Tibial nerve (tissue), 4 donors: ENCODE results near the gene TMEM250.

Source experiments
- CTCF ChIP-seq, 5 experiments: fragments of 200-600 bp in 3 of 5; fragments of 450-650 bp in 2 of 5; sonication (generic) in 3 of 5; IDR thresholded peaks; one replicate each; pipeline ENCODE4 v1.5.1; 2016 to 2019; ENCODE audit warnings: antibody characterized with exemption in 5 of 5, mild to moderate bottlenecking in 3 of 5, moderate library complexity in 2 of 5
- EP300 ChIP-seq, 2 donors: sonication (generic); formaldehyde crosslinking; IDR thresholded peaks; one replicate each; pipeline ENCODE4 v1.6.1; 2017; ENCODE audit warnings: antibody characterized with exemption in 2 of 2, mild to moderate bottlenecking in 1 of 2
- POLR2A ChIP-seq, 2 donors: fragments of 450-650 bp; IDR thresholded peaks; one replicate each; pipeline ENCODE4 v1.6.1; 2017; ENCODE audit warnings: antibody characterized with exemption in 2 of 2, mild to moderate bottlenecking in 2 of 2, moderate library complexity in 2 of 2

GRCh38 chr9:136107155-136107952 lies 11.3 kb downstream of the TMEM250 start:
- TF ChIP-seq POLR2A (IDR thresholded peaks at IDR 0.05): no peak
- no peak for TF ChIP-seq CTCF (IDR thresholded peaks at IDR 0.05)
- TF ChIP-seq EP300 (IDR thresholded peaks at IDR 0.05): no peak
